Sigmoid colon (tissue), 4 donors: ENCODE data around the gene PICK1.

Source experiments
- CTCF ChIP-seq, 4 experiments: fragments of 450-650 bp in 3 of 4; fragments of 200-600 bp in 1 of 4; IDR thresholded peaks; one replicate each; pipeline ENCODE4 v1.5.1; 2016 to 2019; ENCODE audit warnings: antibody characterized with exemption in 4 of 4, mild to moderate bottlenecking in 3 of 4, moderate library complexity in 2 of 4
- POLR2A ChIP-seq, 2 donors: fragments of 450-650 bp; IDR thresholded peaks; one replicate each; pipeline ENCODE4 v1.6.1; 2016; ENCODE audit warnings: antibody characterized with exemption in 2 of 2, mild to moderate bottlenecking in 2 of 2, moderate library complexity in 2 of 2
- POLR2AphosphoS5 ChIP-seq, 4 donors: sonication (generic); formaldehyde crosslinking; IDR thresholded peaks; one replicate each; pipeline ENCODE4 v1.6.1; 2017; ENCODE audit warnings: antibody characterized with exemption in 4 of 4

- TF ChIP-seq CTCF (IDR thresholded peaks at IDR 0.05) (no peak), POLR2A (IDR thresholded peaks at IDR 0.05) (no peak), POLR2AphosphoS5 (IDR thresholded peaks at IDR 0.05) (peak in 3 of 4 donors; percentile 41 to 53 (median 42))
Measured at GRCh38 chr22:38017272-38017920, 39.8 kb upstream of the PICK1 start.
